ENCODE results near the gene TMEM131L.
"Not testable (repeated sequence)": the region's sequence is repeated elsewhere in the genome, so short reads cannot be mapped to it uniquely, and the experiment has no call there.

The TMEM131L gene

DNA sequence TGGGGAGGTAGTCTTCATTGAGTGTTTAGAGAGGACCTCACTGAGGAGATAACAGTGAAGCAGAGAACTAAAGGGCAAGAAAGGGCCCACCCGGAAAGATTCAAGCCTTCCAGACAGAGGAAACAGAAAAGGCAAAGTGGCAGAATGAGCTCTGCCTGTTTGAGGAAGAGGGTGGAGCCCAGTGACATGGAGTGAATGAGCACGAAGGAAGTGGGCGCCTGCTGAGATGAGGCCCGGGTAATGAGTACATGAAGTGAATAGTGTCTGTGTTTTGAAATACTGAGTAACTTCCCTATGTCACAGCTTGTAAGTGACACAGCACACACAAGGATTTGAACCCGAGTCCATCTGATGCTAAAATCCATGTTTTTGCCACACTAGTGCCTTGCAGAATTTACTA lies 185.4 kb downstream of the TMEM131L start:
- DNase-seq (ENCODE audit: low spot score): no peak

DNA sequence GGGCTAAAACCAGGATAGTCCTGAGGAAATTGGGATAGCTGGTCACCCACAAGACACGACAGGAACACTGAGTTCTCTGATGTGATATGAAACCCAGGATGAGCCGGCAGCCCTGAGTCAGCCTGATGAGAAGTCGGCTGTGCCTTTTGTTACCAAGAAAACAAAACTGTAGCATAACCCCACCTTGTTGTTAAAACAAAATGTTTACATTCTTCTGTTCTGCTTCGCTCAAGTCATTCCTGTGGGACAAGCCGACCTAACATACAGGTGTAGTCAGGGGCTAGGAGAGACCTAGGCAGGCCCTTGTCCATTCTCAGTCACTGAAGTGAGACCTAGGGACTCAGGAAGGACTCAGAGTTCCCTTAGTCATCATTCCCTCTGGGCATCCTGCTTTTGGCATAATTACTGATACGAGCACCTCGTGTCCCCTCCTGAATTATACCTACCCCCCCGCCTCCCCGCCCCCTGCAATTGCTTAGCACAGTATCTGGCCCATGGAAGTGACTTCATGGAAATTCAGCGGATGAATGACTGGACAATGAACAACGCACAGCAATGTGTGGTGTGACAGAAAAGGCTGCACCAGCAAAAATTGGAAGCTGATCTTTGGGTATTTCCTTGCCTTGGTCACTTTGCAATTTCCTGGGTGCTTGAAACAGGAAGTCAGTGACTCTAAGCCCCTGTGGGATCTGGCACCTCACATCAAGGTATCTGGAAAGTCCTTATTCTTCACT lies 186.1 kb downstream of the TMEM131L start:
- DNase-seq (ENCODE audit: low spot score): no peak

DNA sequence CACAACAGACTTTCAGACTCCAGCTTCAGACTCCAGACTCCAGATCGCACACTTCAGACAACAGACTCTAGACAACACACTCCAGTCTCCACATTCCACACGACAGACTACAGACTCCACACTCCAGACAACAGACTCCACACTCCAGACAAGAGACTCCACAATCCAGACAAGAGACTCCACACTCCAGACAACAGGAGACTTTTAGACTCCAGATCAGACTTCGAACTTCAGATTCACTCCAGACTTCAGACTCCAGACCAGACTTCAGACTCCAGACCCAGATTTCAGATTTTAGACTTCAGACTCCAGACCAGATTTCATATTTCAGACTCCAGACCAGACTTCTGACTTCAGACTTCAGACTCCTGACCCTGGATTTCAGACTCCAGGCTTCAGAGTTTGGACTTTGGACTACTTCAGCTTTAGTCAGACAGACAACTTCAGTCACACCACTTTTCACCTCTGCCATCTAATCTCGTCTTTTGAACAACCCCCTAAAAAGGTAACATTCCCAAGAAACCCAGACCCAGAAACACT lies 188.9 kb downstream of the TMEM131L start:
- no peak for DNase-seq (ENCODE audit: low spot score)

DNA sequence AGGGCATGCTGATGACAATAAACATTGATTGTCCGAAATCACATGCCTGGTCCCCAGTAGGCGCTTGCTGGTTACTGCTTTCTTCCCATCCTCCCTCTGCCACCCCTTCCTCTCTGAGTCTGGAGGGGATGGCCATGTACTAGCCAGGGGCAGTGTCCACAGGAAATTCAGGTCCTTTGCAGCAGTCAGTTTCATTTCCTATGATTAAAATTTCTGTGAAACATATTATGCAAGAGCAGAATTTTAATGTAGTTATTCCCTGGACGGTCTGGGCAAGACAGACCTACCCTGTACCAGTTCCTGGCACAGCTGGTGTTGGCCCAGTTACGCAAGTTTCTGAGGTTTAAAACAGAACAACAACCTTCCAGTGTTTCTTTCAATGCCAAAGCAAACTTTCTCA lies 189.8 kb downstream of the TMEM131L start:
- DNase-seq (ENCODE audit: low spot score): no peak

DNA sequence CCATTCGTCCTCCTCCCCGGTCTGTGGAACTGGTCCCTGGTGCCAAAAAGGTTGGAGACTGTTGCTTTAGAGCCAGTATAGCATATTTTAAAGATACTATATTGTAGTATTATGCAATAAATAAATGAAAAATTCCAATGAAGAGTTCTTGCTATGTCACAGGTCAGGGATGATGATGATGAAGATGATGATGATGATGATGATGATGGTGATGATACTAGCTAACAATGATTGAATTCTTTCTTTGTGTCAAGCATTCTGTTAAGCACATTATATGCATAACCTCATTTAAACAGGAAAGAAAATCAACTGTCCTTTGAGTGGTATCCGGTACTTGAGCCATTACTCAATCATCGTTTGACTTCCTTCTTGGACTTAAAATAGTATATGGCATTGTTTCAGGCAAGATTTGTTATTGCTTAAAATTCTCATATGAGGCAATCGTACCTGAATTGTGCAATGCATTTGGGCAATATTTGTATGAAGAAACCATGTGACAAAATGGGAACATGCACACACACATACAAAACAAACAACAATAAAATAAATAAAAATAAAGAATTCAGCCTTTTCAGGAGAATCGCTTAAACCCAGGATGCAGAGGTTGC lies 195.2 kb downstream of the TMEM131L start:
- no peak for DNase-seq (ENCODE audit: low spot score)

DNA sequence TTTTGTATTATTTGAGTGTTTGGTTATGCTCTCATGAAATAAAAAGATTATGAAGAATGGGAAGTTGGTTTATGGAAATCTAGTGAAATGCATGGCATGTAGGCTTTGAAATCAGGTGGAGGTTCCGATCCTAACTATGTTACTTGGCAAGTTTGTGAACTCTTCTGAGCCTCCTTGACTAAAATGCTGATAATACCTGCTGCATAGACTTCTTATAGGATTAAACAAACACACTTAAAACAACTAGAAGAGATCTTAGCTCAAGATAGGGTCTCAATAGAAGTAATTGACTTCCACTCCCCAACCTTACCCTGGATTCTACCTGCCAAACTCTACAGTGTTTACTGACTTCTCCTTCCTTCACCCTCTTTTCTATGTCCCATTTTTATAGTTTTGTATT lies 195.7 kb downstream of the TMEM131L start:
- DNase-seq (ENCODE audit: low spot score): no peak

DNA sequence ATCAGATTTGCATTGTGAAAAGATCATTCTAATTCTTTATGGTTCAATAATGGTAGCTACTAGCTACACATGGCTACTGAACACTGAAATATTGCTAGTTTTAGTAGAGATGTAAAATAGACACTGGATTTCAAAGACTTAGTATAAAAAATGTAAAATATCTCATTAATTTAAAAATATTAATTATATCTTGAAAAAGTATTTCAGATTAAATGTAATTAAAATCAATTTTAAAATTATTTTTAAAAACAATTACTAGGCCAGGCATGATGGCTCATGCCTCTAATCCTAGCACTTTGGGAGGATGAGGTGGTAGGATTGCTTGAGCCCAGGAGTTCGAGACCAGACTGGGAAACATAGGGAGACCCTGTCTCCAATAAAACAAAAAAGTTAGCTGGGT lies 197.5 kb downstream of the TMEM131L start:
- DNase-seq (ENCODE audit: low spot score): no peak

DNA sequence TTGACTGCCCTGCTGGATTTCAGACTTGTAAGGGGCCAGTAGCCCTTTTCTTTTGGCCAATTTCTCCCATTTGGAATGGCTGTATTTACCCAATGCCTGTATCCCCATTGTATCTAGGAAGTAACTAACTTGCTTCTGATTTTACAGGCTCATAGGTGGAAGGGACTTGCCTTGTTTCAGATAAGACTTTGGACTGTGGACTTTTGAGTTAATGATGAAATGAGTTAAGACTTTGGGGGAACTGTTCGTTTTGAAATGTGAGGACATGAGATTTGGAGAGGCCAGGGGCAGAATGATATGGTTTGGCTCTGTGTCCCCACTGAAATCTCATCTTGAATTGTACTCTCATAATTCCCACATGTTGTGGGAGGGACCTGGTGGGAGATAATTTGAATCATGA lies 200.3 kb downstream of the TMEM131L start:
- DNase-seq (ENCODE audit: low spot score): not testable (repeated sequence)

DNA sequence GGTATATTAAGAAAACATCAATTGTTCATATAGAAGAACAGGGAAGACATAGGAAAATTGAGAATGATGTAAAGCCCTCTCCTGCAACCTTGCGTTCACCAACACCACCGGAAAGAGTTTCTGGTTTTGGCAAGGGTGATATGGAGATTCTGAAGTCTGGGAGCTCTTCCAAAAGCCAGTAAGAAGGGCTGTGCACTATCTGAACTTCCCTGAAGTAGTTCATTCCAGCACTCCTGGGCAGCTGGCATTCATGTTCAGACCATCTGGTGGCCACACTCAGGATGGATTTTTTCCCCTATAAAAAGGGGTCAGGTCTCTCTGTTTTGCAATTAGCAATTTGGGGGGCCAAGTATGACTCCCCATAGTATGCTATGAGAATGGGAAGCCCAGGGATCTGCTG lies 202.5 kb downstream of the TMEM131L start:
- no peak for DNase-seq (ENCODE audit: low spot score)

DNA sequence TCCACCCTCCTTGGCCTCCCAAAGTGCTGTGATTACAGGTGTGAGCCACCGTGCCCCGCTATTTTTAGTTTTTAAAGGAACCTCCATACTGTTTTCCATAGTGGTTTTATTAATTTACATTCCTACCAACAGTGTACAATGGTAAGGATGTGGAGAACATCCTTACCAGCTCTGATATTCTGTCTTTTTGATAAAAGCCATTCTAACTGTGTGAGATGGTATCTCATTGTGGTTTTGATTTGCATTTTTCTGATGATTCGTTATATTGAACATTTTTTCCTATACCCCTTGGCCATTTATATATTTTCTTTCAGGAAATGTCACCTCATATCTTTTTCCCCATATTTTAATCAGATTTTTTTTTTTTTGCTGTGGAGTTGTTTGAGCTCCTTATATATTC lies 203.7 kb downstream of the TMEM131L start:
- DNase-seq (ENCODE audit: low spot score): no peak

DNA sequence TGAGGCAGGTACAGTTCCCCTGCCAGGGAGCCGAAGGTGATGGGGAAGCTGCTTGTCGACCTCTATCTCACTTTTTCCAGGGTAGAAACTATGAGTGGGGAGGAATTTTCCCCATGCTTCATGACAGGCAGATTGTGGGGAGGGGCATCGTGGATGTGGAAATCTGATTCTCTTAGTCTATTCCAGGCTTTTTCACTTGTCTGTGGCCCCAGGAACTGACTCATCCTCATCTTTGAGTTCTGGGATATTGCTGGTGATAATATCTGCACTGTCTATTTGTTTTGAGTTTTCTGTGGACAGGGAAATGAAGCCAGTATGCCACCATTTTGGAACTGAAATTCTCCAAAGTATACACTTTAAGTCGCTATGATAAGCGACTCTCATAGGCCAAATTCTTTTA lies 210.3 kb downstream of the TMEM131L start:
- DNase-seq (ENCODE audit: low spot score): no peak

DNA sequence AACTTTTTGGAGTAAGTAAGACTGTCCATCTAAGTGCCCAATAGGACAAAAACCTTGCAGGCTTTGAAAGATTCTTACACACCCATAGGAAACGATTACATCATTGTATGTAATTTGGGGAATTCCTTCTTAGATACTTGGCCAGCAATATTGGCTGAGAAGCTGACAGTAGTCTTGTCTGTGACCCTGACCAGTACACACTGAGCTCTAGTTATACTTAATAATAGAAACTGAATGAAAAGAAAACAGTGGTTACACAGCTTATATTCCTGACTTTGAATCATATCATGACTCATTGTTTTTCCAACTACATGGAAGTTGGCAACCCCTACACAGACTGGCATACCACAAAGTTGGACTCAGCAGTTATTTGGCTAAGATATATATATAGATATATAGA lies 210.8 kb downstream of the TMEM131L start:
- DNase-seq (ENCODE audit: low spot score): peak; percentile 41

DNA sequence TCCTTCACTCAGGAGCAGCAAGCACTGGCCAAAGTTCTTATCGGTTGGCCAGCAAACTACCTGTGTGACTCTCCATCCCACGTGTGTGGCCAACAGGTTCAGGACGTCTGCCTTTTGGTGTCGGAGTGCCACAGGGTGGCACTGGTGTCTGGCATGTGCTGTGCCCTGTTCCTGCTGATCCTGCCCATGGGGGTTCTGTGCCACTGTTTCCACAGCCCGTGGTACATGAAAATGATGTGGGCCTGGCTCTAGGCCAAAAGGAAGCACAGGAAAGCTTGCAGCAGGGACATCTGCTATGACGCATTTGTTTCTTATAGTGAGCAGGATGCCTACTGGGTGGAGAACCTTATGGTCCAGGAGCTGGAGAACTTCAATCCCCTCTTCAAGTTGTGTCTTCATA lies 213.3 kb downstream of the TMEM131L start:
- no peak for DNase-seq (ENCODE audit: low spot score)

DNA sequence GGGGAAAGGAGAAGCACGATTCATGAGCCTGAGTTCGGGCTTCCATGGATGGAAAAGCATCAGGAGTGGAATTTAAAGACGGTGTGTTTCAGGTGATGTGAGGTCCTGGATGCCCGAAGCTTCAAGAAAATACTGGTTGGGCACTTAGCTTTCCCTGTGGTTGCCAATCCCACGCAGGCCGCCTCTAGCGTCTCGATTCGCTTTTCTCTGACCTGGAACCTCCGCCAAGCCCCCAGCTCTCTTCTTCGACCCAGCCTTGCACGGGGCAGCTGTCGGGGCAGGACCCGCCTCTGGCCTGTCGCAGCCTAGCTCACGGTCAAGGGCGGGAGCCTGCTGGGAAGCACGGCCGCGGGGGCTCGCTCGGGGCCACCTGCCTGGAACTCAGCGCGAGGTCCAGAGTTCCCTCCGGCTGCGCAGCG lies 217.6 kb downstream of the TMEM131L start:
- no peak for DNase-seq (ENCODE audit: low spot score)

DNA sequence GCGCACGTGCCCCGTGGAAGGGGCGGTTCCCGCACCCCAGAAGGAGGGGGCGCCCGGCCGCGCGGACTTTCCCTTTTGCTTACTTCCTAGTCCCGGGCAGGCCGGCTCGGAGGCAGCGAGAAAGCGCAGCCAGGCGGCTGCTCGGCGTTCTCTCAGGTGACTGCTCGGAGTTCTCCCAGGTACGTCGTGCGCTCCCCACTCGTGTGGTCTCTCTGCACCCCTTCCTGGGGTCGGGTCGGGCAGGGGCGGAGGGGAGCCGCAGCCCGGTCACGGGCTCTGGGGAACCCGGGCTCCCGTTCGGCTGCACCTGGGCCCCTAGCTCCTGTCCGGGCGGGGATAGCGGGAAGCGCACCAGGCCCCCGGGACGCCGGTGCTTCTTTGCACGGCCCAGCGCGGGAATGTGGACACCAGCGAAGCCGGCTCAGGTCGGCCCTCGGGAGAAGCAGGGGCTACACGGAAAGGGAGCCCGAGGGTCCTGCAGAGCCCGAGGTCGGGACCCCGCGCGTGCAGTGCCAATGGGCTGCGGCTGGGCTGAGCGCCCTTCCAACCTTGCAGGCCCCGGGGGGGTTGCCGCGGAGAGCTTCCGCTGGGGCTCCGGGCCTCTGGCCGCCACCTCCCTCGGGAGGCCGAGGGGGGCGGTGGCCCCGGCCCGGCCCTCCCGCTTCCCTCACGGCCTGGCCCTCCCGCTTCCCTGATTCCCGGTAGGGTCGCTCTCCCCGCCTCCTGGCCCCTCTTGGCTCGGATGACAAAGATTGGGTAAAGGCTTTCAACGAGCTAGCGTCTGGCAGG lies 218.2 kb downstream of the TMEM131L start, which contains the start of gene TLR2:
TLR2 (plus strand) TSS at position 99 of the 789 bp plus-strand sequence. CDS start 18,628 bp downstream, outside the sequence.
- peak; percentile 19 for DNase-seq (ENCODE audit: low spot score)

DNA sequence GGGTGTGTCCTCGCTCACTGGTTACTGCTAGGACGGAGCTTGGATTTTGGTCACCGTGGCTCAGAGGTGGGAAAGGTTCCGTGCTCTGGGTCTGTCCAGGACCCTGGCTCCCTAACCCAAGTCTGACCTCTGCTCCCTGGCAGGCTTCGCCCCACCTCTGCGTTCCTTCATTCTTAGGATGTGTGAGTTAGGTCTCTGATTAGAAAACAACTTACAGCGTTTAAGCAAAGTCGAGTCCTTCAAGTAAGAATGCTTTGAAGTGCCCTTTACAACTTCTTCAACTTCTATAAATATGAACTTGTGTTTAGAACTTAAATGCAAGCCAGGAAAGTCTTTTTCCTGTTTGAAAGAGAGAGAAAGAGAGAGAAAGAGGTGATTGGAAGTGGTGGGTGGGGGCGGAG lies 218.8 kb downstream of the TMEM131L start:
- DNase-seq (ENCODE audit: low spot score): peak; percentile 20

All from hepatic stellate cell (primary cell).